Measurements from ENCODE around the gene PIP4P1. TPM values are rescaled to one million over a fixed set of nuclear protein-coding genes. Genes with fewer than 3 reads are reported as not detected.
A peak's percentile ranks its signal among the peaks of the same experiment; 100 is the strongest.

The PIP4P1 gene
- total RNA-seq (2014; rRNA removed; shearing (Covaris generic)), result 24.8 and 26.4 TPM in 2 replicates
- 18.9 and 20.9 TPM in 2 replicates for polyA plus RNA-seq (2016; fragmentation: Nextera tagmentation; extraction: Ambion mirVana)
- long read RNA-seq, transcript PIP4P1-201 (7 exons, 1,961 nt), result major isoform, 18 of 24 reads
- long read RNA-seq, partial matches to known transcripts, result 1 of 24 reads
- long read RNA-seq, other reads (novel, unspliced or antisense), result 1 of 24 reads

DNA sequence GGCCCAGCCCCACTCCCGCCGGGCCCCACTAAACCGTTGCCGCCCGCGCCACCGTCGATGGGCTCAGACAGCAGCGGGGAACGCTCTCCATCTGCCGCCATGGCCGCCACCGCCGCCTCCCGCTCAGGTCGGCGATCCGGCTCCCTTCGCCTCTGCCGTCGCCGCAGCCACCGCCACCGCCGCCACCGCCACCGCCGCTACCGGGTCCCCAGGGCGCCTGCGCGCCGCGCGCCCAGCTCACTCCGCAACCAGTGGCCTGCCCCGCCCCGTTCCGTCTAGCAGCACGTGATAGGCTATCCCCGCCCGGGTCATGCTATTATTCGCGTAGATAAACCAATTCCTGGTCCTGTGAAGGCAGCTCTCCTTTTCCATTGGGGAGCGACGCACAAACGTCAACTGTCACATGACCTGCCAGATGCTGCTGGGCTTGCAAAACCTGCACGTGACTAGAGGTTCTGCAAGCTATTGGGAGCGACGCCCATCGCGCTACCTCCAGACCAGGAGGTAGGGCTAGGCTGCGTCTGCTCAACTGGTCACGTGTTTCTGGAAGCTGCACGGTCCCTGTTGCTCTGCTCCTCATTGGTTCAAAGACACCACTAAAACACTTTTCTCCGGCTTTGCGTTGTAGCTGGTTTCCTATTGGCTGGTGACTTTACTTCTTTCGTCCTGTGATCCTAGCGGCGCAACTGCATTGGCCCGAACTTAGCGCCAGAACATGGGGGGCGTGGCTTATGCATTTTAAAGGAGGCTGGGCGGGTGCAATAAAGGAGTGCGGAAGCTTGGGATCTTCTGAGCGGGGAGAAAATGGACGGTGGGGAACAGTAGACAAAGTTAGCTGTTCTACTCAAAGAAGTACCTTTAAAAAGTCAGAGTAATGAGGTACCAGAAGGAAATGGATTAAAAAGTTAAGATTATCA, at the start of gene PIP4P1:
TSS of gene PIP4P1 (minus strand) at position 210 of the 917 bp plus-strand sequence. CDS start at position 101, 109 bp downstream.
- Mint-ChIP-seq H3K4me3 (peak within 1 kb of the TSS; percentile 95), H3K27ac (peak within 1 kb of the TSS; percentile 97), H3K9me3 (peaks cover 11% of the 10 kb centered on the region), H3K4me1 (peaks cover 22% of the 10 kb centered on the region), H3K36me3 (ENCODE audit: low read depth) (peaks cover 3% of the 10 kb centered on the region; the same call in 2 of the 3 replicates), H3K27me3 (ENCODE audit: insufficient read depth, low read depth, poor library complexity) (peaks cover 15% of the 10 kb centered on the region)
- Histone ChIP-seq H3K79me2 (replicated peaks; ENCODE audit: insufficient read depth) (peaks cover 20% of the 10 kb centered on the region), H3K4me2 (peak within 1 kb of the TSS; percentile 91), H3F3A (replicated peaks; ENCODE audit: low read depth) (peaks cover 22% of the 10 kb centered on the region; the same call in 1 of the 2 replicates), H3K27ac (ENCODE audit: low read depth) (peak within 1 kb of the TSS; percentile 53), H4K20me1 (replicated peaks; ENCODE audit: insufficient read depth) (peaks cover 11% of the 10 kb centered on the region), H3K36me3 (ENCODE audit: insufficient read depth) (peaks cover 13% of the 10 kb centered on the region), H3K27me3 (ENCODE audit: insufficient read depth) (no peaks in the 10 kb centered on the region), H2AFZ (no peak within 1 kb of the TSS), H3K4me1 (ENCODE audit: insufficient read depth) (peaks cover 14% of the 10 kb centered on the region; the same call in 1 of the 2 replicates), H3K9me2 (ENCODE audit: insufficient read depth) (peaks cover 5% of the 10 kb centered on the region; the same call in 1 of the 2 replicates), H3K4me3 (peak within 1 kb of the TSS; percentile 64)
- ATAC-seq (peak; percentile 93), DNase-seq (ENCODE audit: low spot score) (peak; percentile 99)
- TF ChIP-seq ZNF114 (CRISPR knock-in tag; IDR thresholded peaks at IDR 0.05) (no peak), REST (IDR thresholded peaks at IDR 0.05; ENCODE audit: unreplicated experiment) (no peak), CREB1 (CRISPR knock-in tag; IDR thresholded peaks at IDR 0.05; ENCODE audit: low read depth) (peak; percentile 84), JUNB (IDR thresholded peaks at IDR 0.05; ENCODE audit: unreplicated experiment) (no peak), EZH2 (IDR thresholded peaks at IDR 0.05; ENCODE audit: low read depth, unreplicated experiment) (no peak), ZNF331 (CRISPR knock-in tag; IDR thresholded peaks at IDR 0.05; ENCODE audit: low read depth) (no peak), STAT1 (IDR thresholded peaks at IDR 0.05; ENCODE audit: unreplicated experiment) (no peak), ETS1 (IDR thresholded peaks at IDR 0.05) (no peak), NANOG (IDR thresholded peaks at IDR 0.05; ENCODE audit: borderline replicate concordance) (no peak), EZH2phosphoT487 (IDR thresholded peaks at IDR 0.05; ENCODE audit: unreplicated experiment) (no peak), POLR2AphosphoS5 (IDR thresholded peaks at IDR 0.05; ENCODE audit: low read depth) (peak; percentile 68)
- TF ChIP-seq, protein P1, sequence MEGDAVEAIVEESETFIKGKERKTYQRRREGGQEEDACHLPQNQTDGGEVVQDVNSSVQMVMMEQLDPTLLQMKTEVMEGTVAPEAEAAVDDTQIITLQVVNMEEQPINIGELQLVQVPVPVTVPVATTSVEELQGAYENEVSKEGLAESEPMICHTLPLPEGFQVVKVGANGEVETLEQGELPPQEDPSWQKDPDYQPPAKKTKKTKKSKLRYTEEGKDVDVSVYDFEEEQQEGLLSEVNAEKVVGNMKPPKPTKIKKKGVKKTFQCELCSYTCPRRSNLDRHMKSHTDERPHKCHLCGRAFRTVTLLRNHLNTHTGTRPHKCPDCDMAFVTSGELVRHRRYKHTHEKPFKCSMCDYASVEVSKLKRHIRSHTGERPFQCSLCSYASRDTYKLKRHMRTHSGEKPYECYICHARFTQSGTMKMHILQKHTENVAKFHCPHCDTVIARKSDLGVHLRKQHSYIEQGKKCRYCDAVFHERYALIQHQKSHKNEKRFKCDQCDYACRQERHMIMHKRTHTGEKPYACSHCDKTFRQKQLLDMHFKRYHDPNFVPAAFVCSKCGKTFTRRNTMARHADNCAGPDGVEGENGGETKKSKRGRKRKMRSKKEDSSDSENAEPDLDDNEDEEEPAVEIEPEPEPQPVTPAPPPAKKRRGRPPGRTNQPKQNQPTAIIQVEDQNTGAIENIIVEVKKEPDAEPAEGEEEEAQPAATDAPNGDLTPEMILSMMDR (conservative IDR thresholded peaks at IDR 0.05; ENCODE audit: low read depth in 2 of 2), result no peak

Measured in GM23338 (cell line).